NOMO-1 treated with DMSO at 0.1 percent for 48 hours (cell line): ENCODE measurements around the gene ALPK1.
"Not testable (repeated sequence)": the region's sequence is repeated elsewhere in the genome, so short reads cannot be mapped to it uniquely, and the experiment has no call there.

Source experiments
- DNase-seq: peaks from one replicate; lab custom pipeline; 2025; ENCODE audit not compliant: unreplicated experiment; lab: John Stamatoyannopoulos, UW

ALPK1 gene

DNA sequence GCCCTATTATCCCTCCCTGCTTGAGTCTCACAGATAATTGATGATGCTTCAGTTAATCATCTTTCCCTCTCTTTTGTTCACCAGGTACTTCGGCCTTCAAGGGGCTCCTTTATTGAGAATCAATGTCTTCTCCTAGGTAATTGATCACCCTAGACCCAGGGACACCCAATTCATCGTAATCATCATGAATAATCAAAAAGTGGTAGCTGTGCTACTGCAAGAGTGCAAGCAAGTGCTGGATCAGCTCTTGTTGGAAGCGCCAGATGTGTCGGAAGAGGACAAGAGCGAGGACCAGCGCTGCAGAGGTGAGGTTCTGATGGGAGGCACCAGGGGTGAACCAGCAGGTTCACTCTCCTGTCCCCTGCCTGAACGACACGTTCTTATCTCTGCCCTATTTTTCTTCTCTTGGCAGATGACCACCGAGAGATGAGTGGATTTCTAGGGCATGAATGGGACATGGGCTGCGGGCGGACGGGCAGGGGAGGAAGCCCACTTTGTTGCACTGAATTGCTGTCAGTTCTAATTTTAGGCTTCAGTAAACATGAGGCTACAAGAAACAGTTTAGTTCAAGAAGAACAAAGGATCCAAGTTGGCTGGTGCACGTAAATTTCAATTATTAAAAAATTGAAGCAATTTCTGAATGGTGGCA, 80.5 kb downstream of the ALPK1 start:
- DNase-seq: no peak

- no peak for DNase-seq
Observed at GRCh38 chr4:112378243-112378620, 81.1 kb downstream of the ALPK1 start.

- DNase-seq: no peak
Observed at GRCh38 chr4:112378858-112379257, 81.7 kb downstream of the ALPK1 start.

- no peak for DNase-seq
Observed at GRCh38 chr4:112379306-112379705, 82.1 kb downstream of the ALPK1 start.

DNA sequence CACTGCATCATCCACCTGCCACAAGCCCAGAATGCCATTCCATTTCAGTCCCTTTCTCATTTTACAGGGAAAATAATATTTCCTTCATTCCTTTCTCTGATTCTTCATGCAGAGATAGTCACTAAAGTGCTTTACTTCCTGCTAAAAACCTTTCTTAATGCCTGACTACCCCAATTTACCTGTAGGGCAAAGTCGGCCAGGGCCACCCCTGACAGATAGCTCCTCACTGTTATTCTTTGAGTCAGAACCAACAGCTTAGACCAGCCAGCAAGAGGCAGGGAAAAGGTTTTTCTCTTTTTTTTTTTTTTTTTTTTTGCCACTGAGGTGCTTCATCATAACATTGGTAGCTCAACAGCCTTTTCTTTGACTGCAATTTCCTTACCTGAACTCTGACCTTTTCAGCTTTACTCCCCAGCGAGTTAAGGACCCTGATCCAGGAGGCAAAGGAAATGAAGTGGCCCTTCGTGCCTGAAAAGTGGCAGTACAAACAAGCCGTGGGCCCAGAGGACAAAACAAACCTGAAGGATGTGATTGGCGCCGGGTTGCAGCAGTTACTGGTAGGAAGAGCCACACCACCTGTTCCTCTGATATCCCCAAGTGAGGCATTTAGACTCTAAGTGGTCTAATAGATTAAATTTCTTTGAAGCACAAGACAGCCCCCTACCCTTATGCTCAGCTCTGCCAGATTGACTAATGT, 85.0 kb downstream of the ALPK1 start:
- DNase-seq: no peak

DNA sequence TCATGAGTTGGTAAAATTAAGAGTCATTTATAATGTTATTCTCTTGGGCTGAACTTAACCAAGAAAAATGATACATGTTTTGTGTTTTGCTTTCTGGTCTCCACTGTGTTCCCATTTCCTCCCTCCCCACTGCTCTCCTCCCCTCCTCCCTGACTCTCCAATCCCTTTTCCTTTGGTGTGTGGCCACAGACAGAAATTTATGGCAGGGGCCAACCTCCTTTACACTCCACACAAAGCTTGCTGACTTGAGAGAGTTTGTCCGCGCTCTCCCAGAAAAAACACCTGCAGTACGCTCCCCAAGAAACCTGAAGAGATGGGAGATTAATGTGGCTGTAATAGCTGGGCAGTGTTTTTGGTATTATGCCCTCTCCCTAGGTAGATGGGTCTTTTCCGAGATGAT, 88.9 kb downstream of the ALPK1 start:
- DNase-seq: no peak

DNA sequence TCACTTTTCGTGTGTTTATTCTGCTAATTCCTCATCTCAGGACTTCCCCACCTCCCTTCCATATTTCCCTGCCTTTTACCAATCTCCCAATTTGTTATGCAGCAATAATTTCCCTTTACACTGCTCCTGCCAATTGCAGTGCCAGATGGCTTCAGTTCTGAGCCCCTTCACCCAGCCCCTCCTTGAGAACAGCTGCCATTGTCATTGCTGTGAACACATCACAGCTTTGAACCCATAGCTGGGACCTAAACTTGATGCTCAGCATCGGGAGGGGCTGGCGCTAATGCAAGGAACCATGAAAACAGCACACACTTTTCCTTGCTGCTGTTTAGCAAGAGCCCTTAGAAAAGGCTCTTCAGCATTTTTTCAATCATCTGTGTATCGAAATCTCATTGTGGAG, 104.9 kb downstream of the ALPK1 start:
- no peak for DNase-seq

DNA sequence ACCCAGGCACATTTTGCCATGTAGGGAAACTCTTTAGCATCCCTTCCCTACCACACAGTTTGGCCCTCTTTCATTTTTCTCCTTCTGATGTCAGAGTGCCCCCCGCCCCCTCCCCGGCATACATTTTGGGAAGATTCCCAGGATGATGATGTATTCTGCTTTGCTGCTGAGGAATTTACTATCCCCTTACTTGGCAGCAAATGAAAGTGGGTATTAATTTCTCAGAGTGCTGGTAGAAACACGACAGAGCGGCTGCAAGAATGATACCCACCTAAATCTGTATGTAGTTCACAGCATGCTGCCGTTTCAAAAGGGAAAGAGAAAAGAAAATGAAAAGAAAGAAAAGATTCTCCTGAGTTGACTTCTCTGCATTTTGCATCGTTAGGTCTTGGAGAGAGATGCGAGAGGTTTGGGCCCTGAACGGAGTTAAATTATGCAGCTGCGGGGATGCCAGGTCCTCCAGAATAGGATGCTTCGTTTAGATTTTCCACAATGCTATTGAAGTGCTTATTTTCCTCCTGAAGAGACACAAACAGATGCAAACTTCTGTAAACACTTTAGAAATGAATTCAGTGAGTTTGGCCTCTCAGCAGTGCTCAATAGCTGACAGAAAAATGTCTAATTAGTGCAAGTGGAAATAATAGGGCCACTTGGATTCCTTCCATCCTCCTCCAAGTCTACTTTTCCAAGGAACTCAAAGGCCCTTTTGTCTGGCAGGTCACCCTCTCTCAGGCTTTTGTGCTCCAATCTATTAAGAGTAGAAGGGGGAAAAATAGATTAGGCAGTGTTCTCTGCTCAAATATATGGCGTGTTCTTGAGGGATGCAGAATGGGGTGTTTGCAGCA, 106.2 kb downstream of the ALPK1 start:
- DNase-seq: no peak

DNA sequence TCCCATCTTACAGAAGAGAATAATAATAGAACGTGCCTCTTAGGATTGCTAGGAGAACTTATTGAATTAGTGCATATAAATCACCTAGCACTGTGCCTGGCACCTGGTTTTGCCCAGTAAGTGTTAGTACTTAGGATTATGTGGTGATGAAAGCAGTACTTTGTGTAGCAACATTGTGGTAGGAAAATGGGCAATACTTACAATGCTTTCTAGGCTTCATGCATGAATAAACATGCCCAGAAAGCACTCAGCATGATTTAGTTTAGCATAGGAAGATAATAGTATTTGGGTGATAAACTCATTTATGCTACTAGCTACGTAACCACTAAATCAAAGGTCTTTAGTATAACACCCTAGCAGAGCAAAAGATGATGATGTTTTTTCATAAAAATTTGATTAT, 113.2 kb downstream of the ALPK1 start:
- no peak for DNase-seq

DNA sequence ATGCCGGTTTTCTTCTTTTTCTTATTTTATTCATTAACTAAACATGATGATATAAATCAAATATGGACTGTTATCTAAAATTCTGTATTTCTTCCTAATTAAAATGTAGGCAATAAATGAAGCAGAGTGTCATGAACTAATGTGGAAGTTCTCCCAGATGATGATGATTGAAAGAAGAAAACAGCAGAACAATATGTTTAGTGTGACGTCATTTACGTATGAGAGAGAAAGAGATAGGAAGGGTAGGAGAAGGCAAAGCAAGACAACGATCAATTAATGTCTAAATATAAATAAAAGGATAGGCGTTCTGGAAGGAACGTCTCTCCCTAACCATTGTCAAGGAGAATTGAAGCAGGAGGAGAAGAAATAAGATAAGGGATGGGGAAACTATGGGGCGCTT, 113.6 kb downstream of the ALPK1 start:
- DNase-seq: no peak

GRCh38 chr4:112411781-112412550, 114.8 kb downstream of the ALPK1 start:
- no peak for DNase-seq

DNA sequence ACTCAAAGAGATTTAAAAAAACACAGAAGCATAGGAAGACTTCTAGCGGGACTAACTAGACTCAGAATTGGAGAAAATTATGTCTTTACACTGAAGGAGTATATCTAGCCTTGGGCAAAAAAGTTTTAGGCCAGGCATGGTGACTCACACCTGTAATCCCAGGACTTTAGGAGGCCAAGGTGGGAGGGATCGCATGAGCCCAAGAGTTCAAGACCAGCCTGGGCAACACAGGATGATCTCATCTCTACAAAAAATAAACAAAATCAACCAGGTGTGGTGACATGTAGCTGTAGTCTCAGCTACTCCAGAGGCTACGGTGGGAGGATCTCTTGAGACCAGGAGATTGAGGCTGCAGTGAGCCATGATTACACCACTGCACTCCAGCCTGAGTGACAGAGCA, 119.3 kb downstream of the ALPK1 start:
- DNase-seq: no peak

GRCh38 chr4:112418092-112418491, 120.9 kb downstream of the ALPK1 start:
- DNase-seq: no peak

DNA sequence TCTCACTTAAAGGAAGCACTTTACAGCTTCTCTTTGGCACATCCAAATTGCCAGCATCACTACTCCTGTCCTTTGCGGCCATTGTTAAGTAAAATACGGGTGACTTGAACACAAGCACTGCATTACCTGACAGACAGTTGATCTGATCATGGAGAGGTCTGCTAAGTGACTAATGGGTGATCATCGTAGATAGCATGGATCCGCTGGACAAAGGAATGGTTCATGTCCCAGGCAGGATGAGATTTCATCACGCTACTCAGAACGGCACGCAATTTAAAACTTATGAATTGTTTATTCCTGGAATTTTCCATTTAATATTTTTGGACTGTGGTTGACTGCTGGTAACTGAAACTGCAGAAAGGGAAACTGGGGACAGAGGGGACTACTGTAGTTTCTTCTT, 124.7 kb downstream of the ALPK1 start:
- DNase-seq: no peak

GRCh38 chr4:112422644-112423043, 125.5 kb downstream of the ALPK1 start:
- no peak for DNase-seq

- DNase-seq: no peak
Observed at GRCh38 chr4:112423591-112423990, 126.4 kb downstream of the ALPK1 start.

DNA sequence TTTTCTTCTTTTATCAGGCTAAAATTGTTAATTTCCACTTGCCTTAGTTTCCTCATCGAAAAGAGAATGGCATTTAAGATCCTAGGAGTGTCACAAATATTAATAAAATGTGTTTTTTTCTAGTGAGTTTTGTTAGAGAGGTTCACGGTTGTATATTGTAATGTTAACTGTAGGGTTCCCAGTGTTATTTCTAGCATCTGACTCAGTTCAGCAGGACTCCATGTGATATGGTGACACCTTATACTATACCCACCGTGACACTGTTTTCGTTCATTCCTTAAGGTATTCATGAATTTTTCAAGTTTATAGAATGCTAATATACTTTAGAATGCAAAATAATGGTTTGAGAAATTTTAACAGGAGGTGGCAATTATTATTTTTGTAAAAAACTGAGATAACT, 128.7 kb downstream of the ALPK1 start:
- no peak for DNase-seq

DNA sequence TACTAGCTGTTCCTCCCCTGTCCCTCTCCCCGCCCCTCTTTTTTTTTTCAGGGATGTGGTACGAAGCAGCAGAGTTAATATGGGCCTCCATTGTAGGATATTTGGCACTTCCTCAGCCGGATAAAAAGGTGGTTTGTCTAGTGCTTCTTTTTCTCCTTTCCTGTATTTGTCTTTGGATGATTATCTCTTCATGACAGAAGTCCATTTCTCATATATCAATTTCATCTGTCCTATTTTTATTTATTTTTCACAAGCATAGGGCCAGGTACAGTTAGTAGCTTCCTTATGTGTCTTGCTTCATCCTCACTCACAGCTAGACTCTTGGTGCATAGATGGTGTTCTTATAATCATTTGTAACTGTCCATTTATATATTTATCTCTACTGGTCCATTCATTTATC, 129.2 kb downstream of the ALPK1 start:
- DNase-seq: no peak

- DNase-seq: no peak
Observed at GRCh38 chr4:112431158-112431557, 134.0 kb downstream of the ALPK1 start.

DNA sequence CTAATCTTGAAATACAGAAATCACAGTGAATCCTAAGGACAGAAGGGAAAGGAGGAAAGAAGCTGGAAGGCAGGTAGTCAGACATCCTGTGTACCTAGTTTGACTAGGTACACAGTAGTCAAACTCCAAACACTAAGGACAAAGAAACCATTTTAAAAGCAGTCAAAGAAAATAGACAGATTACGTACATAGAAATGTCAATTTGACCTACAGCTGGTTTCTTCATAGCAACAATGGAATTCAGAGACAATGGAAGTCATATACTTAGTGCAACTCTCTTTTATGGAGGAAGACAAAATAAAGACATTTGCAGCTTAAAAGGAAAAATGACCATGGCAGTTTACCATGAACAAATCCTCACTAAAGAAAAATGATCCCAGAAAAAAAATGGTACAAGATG, 139.8 kb downstream of the ALPK1 start:
- DNase-seq: no peak

GRCh38 chr4:112442226-112442625, 145.1 kb downstream of the ALPK1 start:
- not testable (repeated sequence) for DNase-seq
